HL-60 (cell line): ENCODE measurements around the gene XAB2.
A peak's percentile ranks its signal among the peaks of the same experiment; 100 is the strongest.
"Not testable (repeated sequence)": the region's sequence is repeated elsewhere in the genome, so short reads cannot be mapped to it uniquely, and the experiment has no call there.

Experiments
- DNase-seq, 2 experiments: peaks; one replicate each; pipeline ENCODE4 v3.0.0-alpha.2; 2010 to 2020; ENCODE audit warnings: low read depth in 1 of 2, low spot score in 1 of 2
- H3K27ac ChIP-seq: fragments of 250-450 bp; sonication (Bioruptor Pico); replicated peaks from 2 replicates; pipeline ENCODE4 v1.5.1; 2020; ENCODE audit warnings: mild to moderate bottlenecking, moderate library complexity
- H3K27me3 ChIP-seq: fragments of 250-450 bp; sonication (Bioruptor Pico); 2 replicates; pipeline ENCODE4 v1.5.1; 2021; ENCODE audit warnings: mild to moderate bottlenecking, moderate library complexity; ENCODE audit not compliant: insufficient read depth, poor library complexity, severe bottlenecking
- H3K4me3 ChIP-seq: replicated peaks from 2 replicates; pipeline ENCODE4 v1.5.1; 2011; ENCODE audit warnings: mild to moderate bottlenecking, control low read depth, low read length; ENCODE audit not compliant: insufficient read depth
- CTCF ChIP-seq: IDR thresholded peaks from one replicate; pipeline ENCODE4 v1.5.1; 2011; ENCODE audit warnings: low read length, control low read depth, inconsistent platforms; ENCODE audit not compliant: insufficient read depth
- GABPA ChIP-seq: IDR thresholded peaks from 2 replicates; pipeline ENCODE4 v1.6.1; 2012; ENCODE audit warnings: low read depth
- POLR2AphosphoS5 ChIP-seq: IDR thresholded peaks from 2 replicates; pipeline ENCODE4 v1.6.1; 2012; ENCODE audit warnings: low read depth
- REST ChIP-seq: IDR thresholded peaks from 2 replicates; pipeline ENCODE4 v1.6.1; 2012; ENCODE audit warnings: low read depth; ENCODE audit not compliant: insufficient replicate concordance
- SPI1 ChIP-seq: IDR thresholded peaks from 2 replicates; pipeline ENCODE4 v1.6.1; 2012; ENCODE audit warnings: low read depth, mild to moderate bottlenecking, borderline replicate concordance

XAB2 gene

GRCh38 chr19:7644550-7644877, 15.2 kb upstream of the XAB2 start:
- no peaks in the 10 kb centered on the region for H3K27me3 ChIP-seq
- H3K4me3 ChIP-seq: no peak overlapping the region
- TF ChIP-seq SPI1 (no peak), GABPA (no peak), REST (no peak), POLR2AphosphoS5 (no peak), CTCF (no peak)
- peak overlapping the region; percentile 90 for H3K27ac ChIP-seq
- no peak for DNase-seq

GRCh38 chr19:7643629-7644549, 14.5 kb upstream of the XAB2 start:
- DNase-seq: peak; percentile 32 to 74
- not testable (repeated sequence) for H3K27me3 ChIP-seq, H3K4me3 ChIP-seq
- H3K27ac ChIP-seq: peak overlapping the region; percentile 90

- no peak overlapping the region for H3K4me3 ChIP-seq
- TF ChIP-seq REST (no peak), SPI1 (no peak)
- H3K27me3 ChIP-seq: no peaks in the 10 kb centered on the region
- H3K27ac ChIP-seq: no peak overlapping the region
- no peak for DNase-seq
Observed at GRCh38 chr19:7643031-7643415, 13.7 kb upstream of the XAB2 start.

GRCh38 chr19:7642295-7643030, 13.1 kb upstream of the XAB2 start:
- no peak for DNase-seq
- TF ChIP-seq POLR2AphosphoS5: no peak
- TF ChIP-seq SPI1: no peak
- no peak for TF ChIP-seq REST
- no peak for TF ChIP-seq CTCF
- Histone ChIP-seq H3K4me3 (no peak overlapping the region), H3K27me3 (no peaks in the 10 kb centered on the region), H3K27ac (no peak overlapping the region)
